A172 (cell line): ENCODE results near the gene ADAM19. TPM values are rescaled to one million over a fixed set of nuclear protein-coding genes. Genes with fewer than 3 reads are reported as not detected.

ENCODE experiments used
- DNase-seq: peaks from one replicate; pipeline ENCODE4 v3.0.0-alpha.2; 2015; ENCODE audit warnings: low spot score
- total RNA-seq: library from RNA; depleted of rRNA; stranded (reverse); fragments of >200 nt; shearing (Covaris generic); gene quantifications from 2 replicates; pipeline ENCODE4 v1.2.3, GENCODE V29; 2014

ADAM19 gene
- total RNA-seq, 1 experiment from 2014 or later = 43.1 TPM

- no peak for DNase-seq
Measured at GRCh38 chr5:157594675-157595459, 19.3 kb upstream of the ADAM19 start.

- DNase-seq = no peak
Measured at GRCh38 chr5:157594257-157594656, 18.7 kb upstream of the ADAM19 start.

GRCh38 chr5:157593052-157593757 is 17.6 kb upstream of the ADAM19 start:
- DNase-seq = no peak

GRCh38 chr5:157592594-157592993 is 17.0 kb upstream of the ADAM19 start:
- DNase-seq = no peak

GRCh38 chr5:157590478-157590877 is 14.9 kb upstream of the ADAM19 start:
- no peak for DNase-seq

GRCh38 chr5:157584628-157585027 is 9.1 kb upstream of the ADAM19 start:
- DNase-seq = no peak

GRCh38 chr5:157582731-157583620 is 7.4 kb upstream of the ADAM19 start:
- no peak for DNase-seq

- DNase-seq = no peak
Measured at GRCh38 chr5:157581901-157582300, 6.3 kb upstream of the ADAM19 start.

GRCh38 chr5:157578079-157578780 is 2.7 kb upstream of the ADAM19 start:
- DNase-seq = no peak

- DNase-seq = no peak
Measured at GRCh38 chr5:157576678-157577077, 1.1 kb upstream of the ADAM19 start.

- peak; percentile 38 for DNase-seq
Measured at GRCh38 chr5:157574456-157575380, 857 bp downstream of the ADAM19 start.

GRCh38 chr5:157571357-157571827 is 4.2 kb downstream of the ADAM19 start:
- peak; percentile 71 for DNase-seq

GRCh38 chr5:157570531-157571200 is 4.9 kb downstream of the ADAM19 start:
- DNase-seq = no peak

- DNase-seq = no peak
Measured at GRCh38 chr5:157568720-157569119, 6.9 kb downstream of the ADAM19 start.

- no peak for DNase-seq
Measured at GRCh38 chr5:157568222-157568621, 7.4 kb downstream of the ADAM19 start.

GRCh38 chr5:157566902-157567489 is 8.6 kb downstream of the ADAM19 start:
- no peak for DNase-seq

GRCh38 chr5:157563929-157564716 is 11.5 kb downstream of the ADAM19 start:
- peak; percentile 69 for DNase-seq

- peak; percentile 86 for DNase-seq
Measured at GRCh38 chr5:157563373-157563928, 12.1 kb downstream of the ADAM19 start.
